Activated T-helper 17 cell treated with anti-CD3 and anti-CD28 coated beads, Interleukin-2, amount 50 U/mL, for 72 hours (primary cell): ENCODE measurements around the gene YAF2. TPM values are rescaled to one million over a fixed set of nuclear protein-coding genes. Genes with fewer than 3 reads are reported as not detected.
A peak's percentile ranks its signal among the peaks of the same experiment; 100 is the strongest.
"Not testable (repeated sequence)": the region's sequence is repeated elsewhere in the genome, so short reads cannot be mapped to it uniquely, and the experiment has no call there.

Experiments used
- ATAC-seq: fragments of 150-1000 bp; cut with Tn5 transposase; replicated peaks from 2 replicates; pipeline ENCODE4 v1.10.0; 2021; ENCODE audit warnings: mild to moderate bottlenecking, moderate library complexity
- H3K27ac Mint-ChIP-seq: one replicate; pipeline ENCODE4 v1.8.0; 2022; ENCODE audit warnings: mixed read lengths
- H3K27me3 Mint-ChIP-seq: one replicate; pipeline ENCODE4 v1.8.0; 2022; ENCODE audit warnings: mixed read lengths
- H3K36me3 Mint-ChIP-seq: one replicate; pipeline ENCODE4 v1.8.0; 2022; ENCODE audit warnings: low read depth, mild to moderate bottlenecking, mixed read lengths
- H3K4me1 Mint-ChIP-seq: one replicate; pipeline ENCODE4 v1.8.0; 2022; ENCODE audit warnings: mixed read lengths
- H3K4me3 Mint-ChIP-seq: one replicate; pipeline ENCODE4 v1.8.0; 2022; ENCODE audit warnings: mild to moderate bottlenecking, mixed read lengths
- H3K9me3 Mint-ChIP-seq: one replicate; pipeline ENCODE4 v1.8.0; 2022; ENCODE audit warnings: mixed read lengths
- total RNA-seq, 2 donors: library from RNA; stranded (reverse); gene quantifications; one replicate each; pipeline ENCODE4 v1.2.3, GENCODE V29; 2022

YAF2 gene
- total RNA-seq, 2 donors from 2014 or later = 31.7 to 32.9 TPM

GRCh38 chr12:42196723-42197603, 41.1 kb downstream of the YAF2 start:
- H3K36me3 Mint-ChIP-seq = peaks cover 55% of the 10 kb centered on the region
- no peak overlapping the region for H3K4me3 Mint-ChIP-seq
- H3K9me3 Mint-ChIP-seq = no peaks in the 10 kb centered on the region
- peaks cover under 1% of the 10 kb centered on the region for H3K4me1 Mint-ChIP-seq
- peak overlapping the region; percentile 33 for H3K27ac Mint-ChIP-seq
- H3K27me3 Mint-ChIP-seq = no peaks in the 10 kb centered on the region
- no peak for ATAC-seq

- no peaks in the 10 kb centered on the region for H3K9me3 Mint-ChIP-seq
- H3K4me1 Mint-ChIP-seq = peaks cover 6% of the 10 kb centered on the region
- no peak overlapping the region for H3K27ac Mint-ChIP-seq
- H3K36me3 Mint-ChIP-seq = peaks cover 35% of the 10 kb centered on the region
- H3K4me3 Mint-ChIP-seq = no peak overlapping the region
- no peak for ATAC-seq
- no peaks in the 10 kb centered on the region for H3K27me3 Mint-ChIP-seq
Observed at GRCh38 chr12:42192686-42193085, 45.4 kb downstream of the YAF2 start.

DNA sequence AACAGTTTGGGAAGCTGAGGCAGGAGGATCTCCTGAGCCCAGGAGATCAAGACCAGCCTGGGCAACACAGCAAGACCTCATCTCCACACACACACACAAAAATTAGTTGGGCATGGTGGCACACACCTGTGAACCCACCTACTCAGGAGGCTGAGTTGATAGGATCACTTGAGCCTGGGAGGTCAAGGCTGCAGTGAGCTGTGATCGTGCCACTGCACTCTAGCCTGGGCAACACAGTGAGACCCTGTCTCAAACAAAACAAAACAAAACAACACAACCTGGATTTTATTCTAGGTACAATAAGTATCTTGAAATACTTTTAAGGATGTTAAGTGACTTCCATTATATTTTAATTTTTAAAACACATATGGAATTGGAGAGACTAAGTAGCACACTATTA, 45.8 kb downstream of the YAF2 start:
- Mint-ChIP-seq H3K27me3 (no peaks in the 10 kb centered on the region), H3K4me1 (peaks cover 6% of the 10 kb centered on the region), H3K4me3 (no peak overlapping the region), H3K36me3 (peaks cover 35% of the 10 kb centered on the region), H3K9me3 (no peaks in the 10 kb centered on the region), H3K27ac (no peak overlapping the region)
- no peak for ATAC-seq

- H3K27me3 Mint-ChIP-seq = no peaks in the 10 kb centered on the region
- no peaks in the 10 kb centered on the region for H3K9me3 Mint-ChIP-seq
- peaks cover 6% of the 10 kb centered on the region for H3K4me1 Mint-ChIP-seq
- no peak for ATAC-seq
- H3K4me3 Mint-ChIP-seq = no peak overlapping the region
- H3K27ac Mint-ChIP-seq = no peak overlapping the region
- H3K36me3 Mint-ChIP-seq = peaks cover 23% of the 10 kb centered on the region
Observed at GRCh38 chr12:42190376-42190775, 47.7 kb downstream of the YAF2 start.

GRCh38 chr12:42188275-42188674, 49.8 kb downstream of the YAF2 start:
- ATAC-seq, H3K27me3 Mint-ChIP-seq, H3K4me3 Mint-ChIP-seq, H3K4me1 Mint-ChIP-seq, H3K27ac Mint-ChIP-seq, H3K9me3 Mint-ChIP-seq: not testable (repeated sequence)
- H3K36me3 Mint-ChIP-seq = peaks cover 32% of the 10 kb centered on the region

- peaks cover 6% of the 10 kb centered on the region for H3K4me1 Mint-ChIP-seq
Observed at GRCh38 chr12:42187799-42188198, 50.2 kb downstream of the YAF2 start.

GRCh38 chr12:42186793-42187192, 51.3 kb downstream of the YAF2 start:
- Mint-ChIP-seq H3K27me3 (no peaks in the 10 kb centered on the region), H3K4me3 (no peak overlapping the region), H3K9me3 (no peaks in the 10 kb centered on the region), H3K27ac (no peak overlapping the region), H3K4me1 (peaks cover 12% of the 10 kb centered on the region), H3K36me3 (peaks cover 33% of the 10 kb centered on the region)
- no peak for ATAC-seq

More at GRCh38 chr12:42187799-42188198, 50.2 kb downstream of the YAF2 start:
- Mint-ChIP-seq H3K9me3 (no peaks in the 10 kb centered on the region), H3K4me3 (no peak overlapping the region), H3K36me3 (peaks cover 33% of the 10 kb centered on the region), H3K27me3 (no peaks in the 10 kb centered on the region), H3K27ac (no peak overlapping the region)
- no peak for ATAC-seq

GRCh38 chr12:42182394-42182793, 55.7 kb downstream of the YAF2 start:
- H3K27ac Mint-ChIP-seq = peak overlapping the region; percentile 37
- H3K9me3 Mint-ChIP-seq = no peaks in the 10 kb centered on the region
- no peaks in the 10 kb centered on the region for H3K27me3 Mint-ChIP-seq
- H3K4me1 Mint-ChIP-seq = peaks cover 6% of the 10 kb centered on the region
- peaks cover 25% of the 10 kb centered on the region for H3K36me3 Mint-ChIP-seq
- no peak overlapping the region for H3K4me3 Mint-ChIP-seq
- ATAC-seq = no peak

- ATAC-seq = no peak
- Mint-ChIP-seq H3K36me3 (peaks cover 38% of the 10 kb centered on the region), H3K9me3 (peaks cover 4% of the 10 kb centered on the region), H3K27me3 (no peaks in the 10 kb centered on the region), H3K4me3 (no peak overlapping the region), H3K4me1 (peaks cover 6% of the 10 kb centered on the region), H3K27ac (no peak overlapping the region)
Observed at GRCh38 chr12:42180990-42181596, 57.0 kb downstream of the YAF2 start.

DNA sequence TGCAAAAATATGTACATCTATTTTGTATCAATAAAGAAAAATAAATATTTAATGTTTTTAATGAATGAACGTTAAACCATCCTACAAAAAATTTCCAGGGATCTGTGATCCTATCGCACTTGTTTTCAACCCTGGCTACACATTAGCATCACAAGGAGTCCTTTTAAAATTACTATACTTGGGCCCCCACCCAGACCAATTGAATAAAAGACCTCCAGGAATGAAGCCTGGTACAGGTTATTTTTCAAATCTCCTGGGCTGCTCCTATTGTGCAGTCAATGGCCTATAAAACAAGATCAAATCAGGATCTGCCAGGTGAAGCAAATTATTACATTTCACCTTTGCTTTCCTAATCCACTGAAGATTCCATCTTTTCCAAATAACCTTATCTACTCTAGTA, 59.9 kb downstream of the YAF2 start:
- Mint-ChIP-seq H3K4me1 (peaks cover 19% of the 10 kb centered on the region), H3K36me3 (peaks cover 28% of the 10 kb centered on the region), H3K27me3 (no peaks in the 10 kb centered on the region), H3K4me3 (no peak overlapping the region), H3K27ac (no peak overlapping the region), H3K9me3 (peaks cover 4% of the 10 kb centered on the region)
- no peak for ATAC-seq

DNA sequence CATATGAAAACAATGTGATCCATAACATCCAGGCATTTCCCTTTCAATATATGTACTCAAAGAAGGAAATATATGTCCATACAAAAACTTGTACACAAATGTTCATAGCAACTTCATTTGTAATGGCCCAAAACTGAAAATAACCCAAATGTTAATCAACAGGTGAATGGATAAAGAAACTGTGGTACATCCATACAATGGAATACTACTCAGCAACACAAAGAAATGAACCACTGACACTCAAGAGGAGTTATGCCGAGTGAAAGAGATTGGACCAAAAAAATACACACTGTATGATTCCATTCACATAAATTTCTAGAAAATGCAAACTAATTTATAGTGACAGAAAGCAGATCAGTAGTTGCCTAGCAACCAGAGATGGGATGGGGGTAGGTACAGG, 63.1 kb downstream of the YAF2 start:
- Mint-ChIP-seq H3K9me3 (peaks cover 4% of the 10 kb centered on the region), H3K27me3 (no peaks in the 10 kb centered on the region), H3K4me1 (peaks cover 13% of the 10 kb centered on the region), H3K4me3 (no peak overlapping the region), H3K36me3 (peaks cover 44% of the 10 kb centered on the region), H3K27ac (no peak overlapping the region)
- ATAC-seq = no peak

GRCh38 chr12:42173961-42174521, 64.0 kb downstream of the YAF2 start:
- Mint-ChIP-seq H3K27ac (peak overlapping the region; percentile 1), H3K36me3 (peaks cover 44% of the 10 kb centered on the region), H3K9me3 (peaks cover 4% of the 10 kb centered on the region), H3K27me3 (no peaks in the 10 kb centered on the region), H3K4me1 (peaks cover 13% of the 10 kb centered on the region), H3K4me3 (no peak overlapping the region)
- no peak for ATAC-seq

GRCh38 chr12:42172441-42173210, 65.4 kb downstream of the YAF2 start:
- Mint-ChIP-seq H3K36me3 (peaks cover 42% of the 10 kb centered on the region), H3K4me1 (peaks cover 13% of the 10 kb centered on the region), H3K9me3 (peaks cover 4% of the 10 kb centered on the region), H3K27ac (peak overlapping the region; percentile 1), H3K27me3 (no peaks in the 10 kb centered on the region), H3K4me3 (no peak overlapping the region)
- no peak for ATAC-seq

DNA sequence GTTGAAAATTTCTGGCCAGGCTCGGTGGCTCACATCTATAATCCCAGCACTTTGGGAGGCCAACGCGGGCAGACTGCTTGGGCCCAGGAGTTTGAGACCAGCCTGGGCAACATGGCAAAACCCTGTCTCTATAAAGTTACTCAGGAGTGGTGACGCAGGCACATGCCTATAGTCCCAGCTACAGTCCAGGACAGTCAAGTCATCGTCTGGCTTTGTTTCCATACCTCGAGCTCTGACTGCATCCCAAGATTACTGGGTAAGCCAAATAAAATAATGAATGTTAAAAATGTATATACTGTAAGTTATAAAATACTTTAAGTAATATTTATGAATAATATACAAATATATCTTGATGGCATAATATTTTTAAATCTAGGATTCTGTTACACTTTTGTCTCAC, 70.3 kb downstream of the YAF2 start:
- no peaks in the 10 kb centered on the region for H3K9me3 Mint-ChIP-seq
- no peaks in the 10 kb centered on the region for H3K27me3 Mint-ChIP-seq
- H3K27ac Mint-ChIP-seq = no peak overlapping the region
- no peak overlapping the region for H3K4me3 Mint-ChIP-seq
- H3K36me3 Mint-ChIP-seq = peaks cover 27% of the 10 kb centered on the region
- no peak for ATAC-seq
- H3K4me1 Mint-ChIP-seq = peaks cover 5% of the 10 kb centered on the region
